Sigmoid colon (tissue), 4 donors: ENCODE results near the gene DEDD.

Experiments used
- EP300 ChIP-seq, 4 donors: sonication (generic); formaldehyde crosslinking; IDR thresholded peaks; one replicate each; pipeline ENCODE4 v1.6.1; 2017; ENCODE audit warnings: antibody characterized with exemption in 4 of 4
- POLR2A ChIP-seq, 2 donors: fragments of 450-650 bp; IDR thresholded peaks; one replicate each; pipeline ENCODE4 v1.6.1; 2016; ENCODE audit warnings: antibody characterized with exemption in 2 of 2, mild to moderate bottlenecking in 2 of 2, moderate library complexity in 2 of 2
- POLR2AphosphoS5 ChIP-seq, 4 donors: sonication (generic); formaldehyde crosslinking; IDR thresholded peaks; one replicate each; pipeline ENCODE4 v1.6.1; 2017; ENCODE audit warnings: antibody characterized with exemption in 4 of 4
- TF ChIP-seq, protein P1 (sequence below), 4 experiments: fragments of 450-650 bp in 3 of 4; fragments of 200-600 bp in 1 of 4; IDR thresholded peaks; one replicate each; pipeline ENCODE4 v1.5.1; 2016 to 2019; ENCODE audit warnings: antibody characterized with exemption in 4 of 4, mild to moderate bottlenecking in 3 of 4, moderate library complexity in 2 of 4

DNA sequence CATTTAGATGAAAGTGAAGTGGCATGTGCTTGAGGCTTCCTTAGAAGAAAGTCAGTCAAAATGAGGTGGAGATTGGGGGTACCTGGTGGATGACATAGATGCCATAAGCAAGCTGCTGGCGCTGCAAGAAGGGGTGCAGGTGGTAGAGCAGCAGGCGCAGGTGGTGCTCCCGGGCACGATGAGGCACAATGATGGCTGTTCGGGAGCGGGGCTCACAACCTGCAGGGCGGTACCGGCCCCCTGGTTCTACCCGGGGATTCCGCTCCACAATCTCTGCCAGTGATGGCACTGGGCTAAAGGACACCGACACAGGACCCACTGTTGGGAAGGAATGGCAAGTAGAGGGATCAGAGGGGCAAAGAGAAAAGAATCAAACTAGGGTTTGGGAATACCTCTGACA is 42.4 kb upstream of the DEDD start:
- TF ChIP-seq, protein P1, sequence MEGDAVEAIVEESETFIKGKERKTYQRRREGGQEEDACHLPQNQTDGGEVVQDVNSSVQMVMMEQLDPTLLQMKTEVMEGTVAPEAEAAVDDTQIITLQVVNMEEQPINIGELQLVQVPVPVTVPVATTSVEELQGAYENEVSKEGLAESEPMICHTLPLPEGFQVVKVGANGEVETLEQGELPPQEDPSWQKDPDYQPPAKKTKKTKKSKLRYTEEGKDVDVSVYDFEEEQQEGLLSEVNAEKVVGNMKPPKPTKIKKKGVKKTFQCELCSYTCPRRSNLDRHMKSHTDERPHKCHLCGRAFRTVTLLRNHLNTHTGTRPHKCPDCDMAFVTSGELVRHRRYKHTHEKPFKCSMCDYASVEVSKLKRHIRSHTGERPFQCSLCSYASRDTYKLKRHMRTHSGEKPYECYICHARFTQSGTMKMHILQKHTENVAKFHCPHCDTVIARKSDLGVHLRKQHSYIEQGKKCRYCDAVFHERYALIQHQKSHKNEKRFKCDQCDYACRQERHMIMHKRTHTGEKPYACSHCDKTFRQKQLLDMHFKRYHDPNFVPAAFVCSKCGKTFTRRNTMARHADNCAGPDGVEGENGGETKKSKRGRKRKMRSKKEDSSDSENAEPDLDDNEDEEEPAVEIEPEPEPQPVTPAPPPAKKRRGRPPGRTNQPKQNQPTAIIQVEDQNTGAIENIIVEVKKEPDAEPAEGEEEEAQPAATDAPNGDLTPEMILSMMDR (IDR thresholded peaks at IDR 0.05): no peak
- TF ChIP-seq EP300 (IDR thresholded peaks at IDR 0.05): no peak
- no peak for TF ChIP-seq POLR2A (IDR thresholded peaks at IDR 0.05)
- no peak for TF ChIP-seq POLR2AphosphoS5 (IDR thresholded peaks at IDR 0.05)
